SKM-1 treated with dmso at 0.1 percent for 144 hours (cell line): Measurements from ENCODE around the gene FHAD1.

Experiments used
- DNase-seq: peaks from one replicate; lab custom pipeline; 2025; ENCODE audit not compliant: unreplicated experiment; lab: John Stamatoyannopoulos, UW

Gene FHAD1

DNA sequence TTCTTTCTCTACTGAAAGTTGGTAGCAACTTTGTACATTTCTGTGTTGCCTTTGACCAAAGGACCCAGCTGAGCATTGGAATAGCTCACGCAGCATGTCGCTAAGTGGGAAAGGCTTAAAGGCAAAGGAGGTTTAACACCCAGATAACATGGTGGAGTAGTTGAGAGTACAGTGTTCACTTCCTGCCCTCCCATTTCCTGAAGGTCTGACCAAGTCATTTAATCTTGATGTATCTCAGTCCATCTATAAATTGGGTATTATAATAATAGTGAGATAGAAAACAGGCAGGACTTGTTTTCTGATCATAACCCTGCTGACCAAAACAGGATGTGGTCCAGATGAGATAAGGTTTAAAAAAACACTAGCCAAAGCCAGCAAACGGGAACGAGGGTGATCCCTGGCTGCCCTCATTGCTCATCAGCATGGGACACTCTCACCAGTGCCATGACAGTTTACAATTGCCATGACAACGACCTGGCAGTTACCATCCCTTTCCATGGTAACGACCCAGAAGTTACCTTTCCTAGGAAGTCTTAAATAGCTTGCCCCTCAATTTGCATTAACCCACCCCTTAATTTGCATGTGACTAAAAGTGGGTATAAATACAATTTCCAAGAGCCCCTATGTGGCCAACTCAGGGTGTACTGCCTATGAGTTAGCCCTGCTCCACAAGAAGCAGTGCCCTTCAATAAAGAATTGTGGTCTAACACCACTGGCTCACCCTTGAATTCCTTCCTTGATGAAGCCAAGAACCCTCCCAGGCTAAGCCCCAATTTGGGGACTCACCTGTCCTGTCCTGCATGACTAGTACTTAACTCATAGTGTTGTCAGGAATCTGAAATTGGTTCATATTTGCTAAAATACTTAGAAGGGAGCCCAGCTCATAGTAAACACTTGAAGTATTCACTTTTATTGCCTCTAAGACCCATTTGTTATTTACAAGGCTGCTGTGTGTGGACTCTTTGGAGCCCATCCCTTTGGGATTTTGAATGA is 28.4 kb upstream of the FHAD1 start:
- no peak for DNase-seq

DNA sequence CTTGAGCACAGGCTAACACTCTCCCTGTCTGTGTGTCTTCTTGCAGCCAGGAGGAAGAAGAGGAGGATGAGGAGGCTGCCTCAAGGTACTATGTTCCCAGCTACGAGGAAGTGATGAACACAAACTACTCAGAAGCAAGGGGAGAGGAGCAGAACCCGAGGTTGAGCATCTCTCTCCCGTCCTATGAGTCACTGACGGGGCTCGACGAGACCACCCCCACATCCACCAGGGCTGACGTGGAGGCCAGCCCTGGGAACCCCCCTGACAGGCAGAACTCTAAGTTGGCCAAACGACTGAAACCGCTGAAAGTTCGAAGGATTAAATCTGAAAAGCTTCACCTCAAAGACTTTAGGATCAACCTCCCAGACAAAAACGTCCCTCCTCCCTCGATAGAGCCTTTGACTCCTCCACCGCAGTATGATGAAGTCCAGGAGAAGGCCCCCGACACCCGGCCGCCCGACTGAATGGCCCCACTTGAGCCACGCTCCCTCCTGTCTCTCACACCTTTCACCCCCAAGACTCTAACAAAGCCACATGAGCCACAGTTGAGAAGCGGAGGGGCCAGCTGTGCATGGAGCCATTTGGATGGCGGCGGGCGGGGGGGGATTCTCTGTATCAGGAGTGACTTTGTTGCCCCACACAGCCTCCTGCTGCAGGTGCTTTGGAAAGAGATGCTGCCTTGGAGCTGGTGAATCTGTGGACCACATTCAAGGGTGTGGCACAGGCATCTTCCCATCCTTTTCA is 27.6 kb upstream of the FHAD1 start:
- no peak for DNase-seq

DNA sequence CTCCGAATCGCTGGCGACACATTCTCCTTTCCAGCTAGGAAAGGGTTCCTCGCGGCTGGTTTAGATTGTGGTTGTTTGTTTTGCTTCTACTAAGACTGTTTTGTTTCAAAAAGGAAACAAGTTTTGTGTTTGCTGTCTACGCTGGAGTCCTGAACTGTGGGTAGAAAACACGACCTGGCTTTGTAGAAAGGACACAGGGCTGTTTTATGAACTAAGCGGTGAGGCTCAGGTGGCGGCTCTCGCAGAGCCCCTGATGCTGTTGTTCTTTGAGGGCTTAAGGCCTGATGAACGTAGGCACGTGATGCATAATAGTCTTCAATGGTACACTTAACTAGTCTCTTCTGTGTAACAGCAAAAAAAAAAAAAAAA is 27.0 kb upstream of the FHAD1 start:
- no peak for DNase-seq

DNA sequence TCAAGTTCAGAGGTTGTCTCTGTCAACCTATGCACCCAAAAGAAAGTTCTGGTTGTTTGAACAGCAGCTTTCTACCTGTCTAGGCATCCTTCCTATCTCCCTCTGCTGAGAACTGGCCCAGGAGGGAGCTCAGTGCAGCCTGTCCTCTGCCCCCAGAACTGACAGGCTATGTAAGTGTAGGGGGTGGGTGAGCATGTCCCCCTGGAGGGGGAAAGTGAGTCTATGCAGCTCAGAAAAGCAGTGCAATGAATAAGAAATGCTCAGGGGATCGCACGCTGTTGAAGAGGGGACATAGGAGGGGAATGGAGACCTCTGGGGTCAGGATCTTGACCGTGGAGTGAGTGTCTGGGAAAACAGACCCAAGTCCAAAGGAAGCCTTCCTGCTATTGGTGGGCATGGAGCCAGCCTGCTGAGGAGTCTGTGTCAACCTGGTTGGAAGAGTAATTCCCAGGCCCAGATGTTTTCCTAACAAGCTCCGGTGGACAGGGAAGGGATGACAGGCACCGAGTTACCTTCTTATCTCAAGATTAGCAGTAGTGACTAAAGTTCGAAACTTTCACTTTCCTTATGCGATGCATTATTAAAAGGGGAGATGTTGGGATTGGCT is 26.1 kb upstream of the FHAD1 start:
- DNase-seq = no peak

DNA sequence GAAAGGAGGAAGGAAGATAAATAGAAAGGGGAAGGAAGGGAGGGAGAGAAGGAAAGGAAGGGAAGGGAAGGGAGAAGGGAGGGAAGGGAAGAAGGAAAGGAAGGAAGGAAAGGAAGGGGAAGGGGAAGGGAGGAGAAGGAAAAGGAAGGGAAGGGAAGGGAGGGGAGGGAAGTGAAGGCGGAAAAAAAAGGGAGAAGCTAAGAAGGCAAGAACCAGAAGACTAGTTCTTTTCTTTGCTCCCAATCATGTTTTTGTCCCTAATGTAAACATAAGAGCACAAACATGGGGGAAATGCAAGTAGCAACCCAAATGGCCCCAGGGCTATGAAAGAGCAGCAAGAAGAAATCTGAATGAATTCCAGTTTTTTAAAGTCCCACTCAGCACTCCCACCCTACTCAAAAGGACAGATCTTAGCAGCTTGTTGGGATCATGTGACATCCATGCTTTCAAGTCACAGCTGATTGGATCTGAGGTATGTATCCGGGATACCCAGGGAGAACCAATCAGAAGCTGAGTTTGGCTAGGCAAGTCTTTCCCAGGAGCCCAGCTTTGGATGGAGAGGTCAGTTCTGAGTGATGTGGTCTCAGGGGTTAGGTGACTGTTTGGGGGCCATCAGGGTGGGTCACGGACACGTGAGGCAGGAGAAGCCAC is 24.2 kb upstream of the FHAD1 start:
- DNase-seq = no peak

DNA sequence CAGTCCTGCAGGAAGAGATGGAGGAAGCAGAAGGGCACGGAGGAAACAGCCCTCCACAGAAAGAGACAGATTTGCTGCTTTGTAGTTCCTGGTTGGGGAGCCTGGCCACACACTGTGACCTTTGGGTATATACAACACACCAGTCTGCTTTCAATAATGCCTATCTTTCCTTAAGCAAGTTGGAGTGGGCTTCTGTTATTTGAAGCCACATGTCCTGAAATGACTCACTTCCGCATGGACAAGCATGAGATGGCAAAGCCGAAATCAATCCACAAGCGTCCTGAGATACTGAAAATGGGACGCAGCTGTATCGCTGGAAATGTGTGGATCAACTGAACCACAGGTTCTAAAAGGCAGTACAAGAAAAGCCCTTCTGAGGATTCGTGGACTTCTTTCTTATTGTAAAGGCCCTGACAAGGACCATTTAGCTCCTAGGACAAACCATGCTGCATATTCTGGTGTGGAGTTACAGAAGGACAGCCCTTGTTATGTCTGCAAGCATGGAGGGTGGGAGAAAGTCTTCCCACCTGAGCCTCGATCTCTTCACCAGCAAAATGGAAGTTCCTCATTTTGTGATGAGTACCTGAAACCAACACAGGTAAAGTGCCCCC is 22.7 kb upstream of the FHAD1 start:
- DNase-seq = no peak

DNA sequence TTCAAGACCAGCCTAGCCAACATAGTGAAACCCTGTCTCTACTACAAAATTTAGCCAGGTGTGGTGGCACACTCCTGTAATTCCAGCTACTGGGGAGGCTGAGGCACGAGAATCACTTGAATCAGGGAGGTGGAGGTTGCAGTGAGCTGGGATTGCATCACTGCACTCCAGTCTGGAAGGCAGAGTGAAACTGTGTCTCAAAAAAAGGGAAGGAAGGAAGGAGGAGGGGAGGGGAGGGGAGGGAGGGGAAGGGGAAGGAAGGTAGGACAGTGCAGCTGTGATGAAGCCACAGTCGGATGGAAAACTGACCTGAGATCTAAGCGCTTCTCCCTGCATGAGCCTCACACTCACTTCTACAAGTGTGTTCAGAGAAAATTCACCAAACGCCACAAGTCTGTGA is 22.0 kb upstream of the FHAD1 start:
- DNase-seq = peak; percentile 56

DNA sequence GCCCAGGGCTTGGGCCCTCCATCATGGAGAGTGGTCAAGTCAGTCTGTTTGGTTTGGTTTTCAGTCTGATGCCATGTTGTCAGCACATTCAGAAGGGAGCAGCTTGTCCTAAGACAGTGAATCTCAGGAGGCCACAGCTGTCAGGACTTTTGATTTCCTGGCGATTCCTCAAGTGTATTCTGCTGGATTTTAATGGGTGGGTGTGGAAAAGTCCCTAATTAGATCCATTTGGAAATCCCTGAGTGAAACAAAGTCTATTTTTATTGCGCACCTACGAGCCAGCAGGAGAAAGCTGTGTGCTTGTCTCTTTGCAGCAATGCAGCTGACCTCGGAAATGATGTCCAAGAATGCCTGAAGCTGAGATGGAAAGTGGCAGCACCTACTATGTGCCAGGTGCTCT is 21.6 kb upstream of the FHAD1 start:
- no peak for DNase-seq

DNA sequence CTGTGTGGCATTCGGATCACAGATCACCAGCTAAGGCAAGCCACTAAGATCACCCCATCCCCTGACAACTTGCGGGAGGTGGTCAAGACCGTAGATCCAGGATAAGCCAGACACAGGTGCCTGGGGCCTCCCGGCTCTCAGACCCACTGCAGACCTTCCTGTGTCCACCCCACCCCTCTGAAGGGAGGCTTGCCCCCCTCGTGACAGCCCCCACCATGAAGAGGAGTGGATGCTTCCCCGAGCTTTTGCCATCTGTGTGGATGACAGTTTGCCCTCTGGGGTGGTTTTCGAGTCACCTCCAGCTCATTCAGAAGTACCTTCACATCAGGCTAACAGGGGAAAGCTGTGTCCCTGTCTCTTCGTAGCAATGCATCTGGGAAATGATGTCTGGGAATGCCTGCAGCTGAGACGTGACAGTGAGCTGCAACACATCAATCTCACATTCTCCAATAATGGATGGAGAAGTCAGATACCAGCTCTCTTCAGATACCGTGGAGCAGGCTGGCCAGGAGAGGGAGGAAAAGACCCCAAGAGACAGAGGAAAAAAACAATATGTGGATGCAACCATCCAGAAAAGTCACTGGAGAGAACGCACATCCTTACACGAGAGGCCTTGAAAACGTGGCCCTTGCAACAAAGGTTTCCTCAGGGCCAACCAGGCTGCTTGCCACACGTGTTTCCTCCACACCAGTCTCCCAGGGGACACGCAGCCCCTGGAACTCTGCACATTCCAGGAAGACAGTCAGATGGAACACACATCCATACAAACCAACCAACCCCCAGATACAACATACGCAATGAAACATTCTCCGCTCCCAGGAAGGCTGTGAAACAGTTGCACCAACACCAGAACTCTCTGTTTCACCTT is 20.4 kb upstream of the FHAD1 start:
- DNase-seq = no peak

DNA sequence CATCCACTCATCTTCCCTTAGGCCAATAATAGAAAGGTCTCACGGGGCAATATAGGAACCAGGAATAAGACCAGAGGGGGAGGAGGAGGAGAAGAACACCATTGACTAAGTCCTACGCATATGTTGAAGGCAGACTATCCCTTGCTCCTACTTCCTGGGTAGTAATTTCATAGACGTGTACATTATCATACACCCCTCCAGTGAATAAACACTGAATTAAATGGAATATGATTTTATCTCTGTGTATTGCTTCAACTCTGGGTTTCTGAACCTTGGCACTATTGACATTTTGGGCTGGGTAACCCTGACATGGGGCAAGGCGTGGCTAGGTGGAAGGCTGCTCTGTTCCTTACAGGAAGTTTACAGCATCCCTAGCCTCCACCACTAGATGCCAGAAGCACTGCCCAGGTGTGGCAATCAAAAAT is 17.3 kb upstream of the FHAD1 start:
- no peak for DNase-seq

DNA sequence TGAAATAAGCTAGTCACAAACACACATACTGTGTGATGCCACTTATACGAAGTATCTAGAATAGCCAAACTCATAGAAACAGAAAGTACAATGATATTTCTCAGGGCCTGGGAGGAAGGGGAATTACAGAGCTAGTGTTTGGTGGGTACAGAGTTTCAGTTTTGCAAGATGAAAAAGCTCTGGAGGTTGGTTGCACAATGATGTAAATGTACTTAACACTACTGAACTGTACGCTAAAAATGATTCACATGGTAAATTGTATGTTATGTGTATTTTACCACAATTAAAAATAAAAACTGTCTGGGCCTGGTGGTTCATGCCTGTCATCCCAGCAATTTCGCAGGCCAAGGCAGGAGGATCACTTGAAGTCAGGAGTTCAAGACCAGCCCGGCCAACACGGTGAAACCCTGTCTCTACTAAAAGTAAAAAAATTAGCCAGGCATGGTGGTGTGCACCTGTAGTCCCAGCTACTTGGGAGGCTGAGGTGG is 15.3 kb upstream of the FHAD1 start:
- DNase-seq = peak; percentile 58

DNA sequence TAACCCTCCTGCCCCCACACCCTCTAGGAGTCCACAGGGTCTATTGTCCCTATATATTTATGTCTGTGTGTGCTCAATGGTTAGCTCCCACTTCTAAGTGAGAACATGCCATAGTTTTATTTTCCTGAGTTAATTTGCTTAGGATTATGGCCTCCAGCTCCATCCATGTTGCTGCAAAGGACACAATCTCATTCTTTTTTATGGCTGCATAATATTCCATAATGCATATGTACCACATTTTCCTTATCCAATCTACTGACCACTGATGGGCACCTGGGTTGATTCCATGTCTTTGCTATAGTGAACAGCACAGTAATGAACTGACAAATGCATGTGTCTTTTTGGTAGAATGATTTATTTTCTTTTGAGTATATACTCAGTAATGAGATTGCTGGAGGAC is 13.3 kb upstream of the FHAD1 start:
- no peak for DNase-seq

DNA sequence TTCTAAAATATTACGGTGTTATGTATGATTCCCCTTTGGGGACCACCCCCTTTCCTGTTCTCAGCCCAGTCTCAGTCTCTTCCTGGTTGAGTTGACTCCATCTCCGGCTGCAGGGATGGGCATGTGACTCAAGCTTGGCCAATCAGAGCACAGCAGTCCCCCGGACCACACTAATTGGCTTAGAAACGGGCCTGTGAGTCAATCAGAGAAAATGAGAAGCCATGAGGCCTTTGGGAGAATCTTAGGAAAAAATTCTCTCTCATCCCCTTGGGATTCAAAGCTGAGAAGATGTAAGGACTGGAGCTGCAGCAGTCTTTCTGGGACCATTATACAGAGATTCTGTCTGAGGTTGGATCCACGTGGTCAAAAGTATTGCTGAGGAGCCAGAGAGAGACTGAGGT is 10.7 kb upstream of the FHAD1 start:
- DNase-seq = no peak

DNA sequence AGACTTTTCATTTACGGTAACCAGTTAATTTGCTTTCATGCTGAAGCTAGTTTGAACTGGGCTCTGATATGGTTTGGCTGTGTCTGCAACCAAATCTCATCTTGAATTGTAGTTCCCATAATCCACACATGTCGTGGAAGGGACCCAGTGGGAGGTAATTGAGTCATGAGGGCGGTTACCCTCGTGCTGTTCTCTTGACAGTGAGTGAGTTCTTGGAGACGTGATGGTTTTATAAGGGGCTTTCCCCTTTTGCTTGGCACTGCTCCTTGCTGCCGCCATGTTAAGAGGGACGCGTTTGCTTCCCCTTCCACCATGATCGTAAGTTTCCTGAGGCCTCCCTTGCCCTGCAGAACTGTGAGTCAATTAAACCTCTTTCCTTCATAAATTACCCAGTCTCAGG is 10.3 kb upstream of the FHAD1 start:
- DNase-seq = no peak

DNA sequence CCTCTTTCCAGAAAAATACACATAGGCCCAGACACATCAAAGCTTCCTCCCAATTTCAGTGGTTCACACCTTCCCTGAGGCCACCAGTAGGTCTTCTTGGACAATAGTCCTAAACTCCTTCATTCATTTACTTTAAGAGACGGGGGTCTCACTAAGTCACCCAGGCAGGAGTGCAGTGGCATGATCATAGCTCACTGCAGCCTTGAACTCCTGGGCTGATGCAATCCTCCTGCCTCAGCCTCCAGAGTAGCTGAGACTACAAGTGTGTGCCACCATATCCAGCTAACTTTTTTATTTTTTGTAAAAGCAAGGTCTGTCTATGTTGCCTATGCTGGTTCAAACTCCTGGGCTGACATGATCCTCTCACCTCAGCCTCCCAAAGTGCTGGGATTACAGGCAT is 8.2 kb upstream of the FHAD1 start:
- DNase-seq = no peak

DNA sequence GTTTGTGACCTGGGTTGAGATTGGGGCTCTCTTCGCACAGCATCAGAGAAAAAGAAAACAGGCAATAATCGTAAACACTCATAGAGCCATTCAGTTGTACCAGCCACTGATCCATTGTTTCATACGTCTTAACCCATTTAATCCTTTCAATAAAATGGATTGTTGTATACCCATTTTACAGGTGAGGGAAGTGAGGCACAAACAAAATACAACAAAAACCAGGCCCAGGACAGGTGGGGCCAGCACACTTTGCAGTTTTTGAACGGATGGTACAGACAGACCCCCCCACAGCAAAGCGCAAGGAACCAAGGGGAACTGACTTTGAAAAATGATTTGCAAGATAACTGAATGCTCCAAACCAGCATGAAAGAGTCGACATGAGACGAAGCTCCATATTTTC is 4.3 kb upstream of the FHAD1 start:
- DNase-seq = no peak

DNA sequence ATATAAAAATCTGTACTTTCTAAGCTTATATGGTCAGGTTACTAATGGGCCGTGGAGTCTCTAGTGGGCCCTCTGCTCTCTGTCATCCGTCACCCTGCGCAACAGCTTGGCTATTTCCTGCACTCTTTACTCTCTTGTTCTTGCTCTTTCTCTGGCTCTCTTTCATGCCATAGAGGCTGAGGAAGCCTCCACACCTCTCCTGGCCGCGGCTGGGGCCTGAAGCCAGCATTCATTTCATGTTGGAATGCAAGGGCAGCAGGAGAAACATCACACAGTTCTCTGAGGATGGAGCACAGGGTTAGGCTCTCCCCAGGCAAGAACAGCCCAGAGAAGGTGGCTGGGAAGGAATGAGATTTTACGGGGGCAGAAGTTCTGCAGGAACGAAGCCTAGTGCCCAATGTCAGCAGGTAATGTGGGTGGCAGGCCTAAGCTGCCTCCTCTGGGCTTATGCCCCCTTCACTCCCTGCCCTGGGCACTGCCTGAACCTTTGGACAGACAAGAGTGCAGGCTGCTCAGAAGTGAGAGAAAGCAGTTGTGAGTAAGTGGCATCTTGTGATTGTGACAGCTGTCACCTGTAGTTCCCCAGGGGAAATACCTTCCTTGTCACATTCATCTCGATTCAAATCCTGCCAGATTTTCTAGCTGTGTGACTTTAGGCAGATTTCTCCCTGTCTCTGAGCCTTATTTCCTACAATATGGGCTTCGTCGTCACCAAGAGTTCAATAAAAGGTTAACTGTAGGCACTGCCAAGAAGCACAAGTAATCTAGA is 3.6 kb upstream of the FHAD1 start:
- no peak for DNase-seq

DNA sequence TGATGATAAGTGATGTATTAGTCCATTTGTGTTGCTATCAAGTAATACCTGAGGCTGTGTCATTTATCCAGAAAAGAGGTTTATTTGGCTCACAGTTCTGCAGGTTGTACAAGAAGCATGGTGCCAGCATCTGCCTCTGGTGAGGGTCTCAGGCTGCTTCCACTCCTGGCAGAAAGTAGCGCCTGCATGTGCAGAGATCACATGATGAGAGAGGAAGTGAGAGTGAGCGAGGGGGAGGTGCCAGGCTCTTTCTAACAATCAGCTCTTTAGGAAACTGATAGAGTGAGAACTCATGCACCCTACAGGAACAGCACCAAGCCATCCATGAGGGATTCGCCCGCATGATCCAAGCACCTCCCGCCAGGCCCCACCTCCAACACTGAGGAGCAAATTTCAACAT is 2.2 kb upstream of the FHAD1 start:
- DNase-seq = no peak
